Middle frontal gyrus (tissue), 1 donor: ENCODE results near the gene C19orf81.
A peak's percentile ranks its signal among the peaks of the same experiment; 100 is the strongest.

ENCODE experiments used
- DNase-seq: peaks from one replicate; pipeline ENCODE4 v3.0.0-alpha.2; 2015; ENCODE audit warnings: low spot score; ENCODE audit errors: extremely low spot score

C19orf81 gene

DNA sequence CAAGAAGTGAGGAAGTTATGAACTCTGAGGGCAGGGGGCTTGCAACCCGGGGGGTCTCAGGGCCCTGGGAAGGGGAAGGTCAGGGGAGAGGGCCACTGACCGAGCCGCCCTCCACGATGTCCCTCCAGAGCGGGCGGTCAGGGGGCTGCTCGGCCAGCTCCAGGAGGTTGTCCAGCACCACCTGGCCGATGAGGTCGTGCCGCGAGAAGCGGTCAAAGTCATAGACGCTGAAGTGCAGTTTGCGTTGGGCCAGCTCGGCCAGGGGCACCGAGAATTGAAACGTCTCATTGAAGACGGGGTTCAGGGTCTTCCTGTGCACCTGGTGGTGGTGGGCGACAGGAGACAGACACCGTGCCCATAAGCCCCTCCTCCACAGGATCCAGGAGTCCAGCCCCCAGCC lies 20.1 kb upstream of the C19orf81 start:
- DNase-seq: no peak

DNA sequence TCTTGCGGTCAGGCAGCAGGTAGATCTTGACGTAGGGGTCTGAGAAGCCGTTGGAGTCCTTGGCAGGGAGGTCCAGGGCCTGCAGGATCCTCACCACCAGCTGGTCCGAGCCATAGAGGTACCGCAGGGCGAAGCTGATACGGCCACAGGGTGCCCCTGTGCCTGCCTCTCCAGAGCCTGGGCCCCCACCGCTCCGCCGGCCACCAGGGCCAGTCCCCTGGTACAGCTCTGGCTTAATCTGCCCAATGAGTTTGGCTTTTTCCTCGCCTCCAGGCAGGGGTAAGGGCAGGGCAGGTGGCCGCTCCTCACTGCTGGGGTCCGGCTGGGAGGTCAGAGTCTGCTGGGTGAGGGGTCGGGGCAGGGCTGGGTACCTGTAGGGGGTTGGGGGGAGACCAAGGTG lies 19.4 kb upstream of the C19orf81 start:
- DNase-seq: no peak

DNA sequence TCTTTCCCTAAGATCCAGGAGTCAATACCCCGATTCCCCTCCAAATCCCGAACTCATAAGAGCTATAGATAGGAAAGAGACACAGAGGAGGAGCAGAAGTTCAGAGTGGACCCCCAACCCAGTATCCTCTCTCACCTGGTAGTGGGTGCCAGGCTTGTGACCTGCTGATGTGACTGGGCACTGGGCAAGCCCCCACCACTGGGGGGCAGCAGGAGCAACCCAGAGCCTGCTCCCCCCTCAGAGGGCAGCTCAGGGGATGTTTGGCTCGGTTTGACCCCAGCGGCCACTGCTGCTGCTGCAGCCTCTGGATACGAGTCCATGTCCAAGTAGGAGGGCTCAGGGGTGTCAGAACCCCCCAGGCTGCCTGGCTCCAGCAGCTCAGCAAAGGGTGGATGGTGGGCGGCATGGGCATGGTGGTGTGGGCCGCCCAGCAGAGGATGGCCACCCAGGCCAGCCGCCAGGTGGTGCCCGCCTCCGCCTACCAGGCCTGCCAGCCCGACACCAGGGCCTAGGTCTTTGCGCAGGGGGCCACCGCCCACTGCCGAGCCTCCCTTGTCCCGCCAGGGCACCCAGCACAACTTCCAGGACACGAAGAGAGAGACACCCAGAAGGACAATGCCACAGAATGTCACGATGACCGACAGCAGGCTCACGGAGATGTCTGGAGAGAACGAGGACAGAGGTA lies 17.0 kb upstream of the C19orf81 start:
- no peak for DNase-seq

DNA sequence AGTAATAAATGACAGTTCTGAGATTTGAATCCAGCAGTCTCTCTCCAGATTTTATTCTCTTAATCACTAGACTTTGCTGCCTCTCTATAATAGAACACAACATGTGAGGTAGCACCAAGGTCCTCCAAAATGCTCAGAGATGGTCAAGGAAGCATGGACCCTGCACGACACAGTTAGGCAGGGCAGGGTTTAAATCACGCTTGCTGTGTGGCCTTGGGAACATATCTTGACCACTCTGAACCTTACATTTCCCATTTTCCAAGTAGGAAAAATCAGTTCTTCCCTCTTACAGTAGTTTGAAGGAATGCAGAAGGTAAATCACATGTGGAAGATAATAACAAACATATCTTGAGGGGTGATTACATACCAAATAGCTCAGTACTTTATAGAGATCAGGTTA lies 15.9 kb upstream of the C19orf81 start:
- DNase-seq: no peak

DNA sequence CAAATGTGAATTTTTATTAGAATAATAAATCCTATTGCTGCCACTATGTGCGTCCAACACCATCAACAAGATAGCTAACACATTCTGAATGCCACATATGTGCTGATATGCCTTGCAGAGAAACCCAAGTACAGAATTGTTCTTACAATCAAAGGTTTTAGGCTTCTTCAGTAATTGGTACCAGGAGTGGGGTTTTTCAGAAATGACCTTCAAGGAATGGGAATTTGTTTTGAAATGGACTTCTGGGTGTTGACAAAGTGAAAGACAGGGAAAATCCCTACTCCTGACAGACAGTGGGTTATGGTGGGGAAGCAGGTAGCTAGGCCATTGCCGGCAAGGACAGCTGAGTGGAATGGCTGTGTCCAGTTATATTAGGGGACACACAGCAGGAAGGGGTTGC lies 15.3 kb upstream of the C19orf81 start:
- DNase-seq: no peak

DNA sequence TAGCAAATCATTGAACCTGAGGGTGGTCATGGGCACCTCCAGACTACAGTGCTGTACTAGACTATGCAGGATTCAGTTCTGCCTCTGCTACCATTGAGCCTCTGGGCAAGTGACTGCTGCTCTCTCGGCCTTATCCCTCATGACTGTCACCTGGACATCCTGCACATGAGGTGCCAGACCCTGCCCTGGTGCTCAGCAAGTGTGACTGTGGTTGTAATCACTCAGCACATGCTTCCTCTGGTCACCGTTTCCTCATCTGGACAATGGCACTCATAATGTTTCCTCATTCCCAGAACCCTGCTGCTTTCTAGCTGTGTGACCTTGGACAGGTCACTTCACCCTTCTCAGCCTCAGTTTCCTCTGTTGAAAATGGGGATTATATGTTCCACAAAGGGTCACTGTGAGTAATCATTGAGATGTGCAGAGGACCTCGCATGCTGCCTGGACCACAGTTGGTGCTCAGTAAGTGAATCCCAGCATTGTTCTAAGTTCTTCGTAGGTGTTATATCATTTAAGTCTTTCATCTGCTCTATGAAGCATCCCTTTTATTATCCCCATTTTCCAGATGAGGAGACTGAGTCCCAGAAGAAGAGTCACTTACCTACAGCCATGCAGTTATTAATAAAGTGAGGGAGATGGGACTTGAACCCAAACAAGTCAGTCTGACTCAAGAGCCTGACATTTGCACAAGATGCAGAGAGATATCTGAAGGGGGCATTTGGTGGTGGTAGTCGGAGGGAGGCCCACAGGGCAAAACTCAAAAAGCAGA lies 12.7 kb upstream of the C19orf81 start:
- no peak for DNase-seq

DNA sequence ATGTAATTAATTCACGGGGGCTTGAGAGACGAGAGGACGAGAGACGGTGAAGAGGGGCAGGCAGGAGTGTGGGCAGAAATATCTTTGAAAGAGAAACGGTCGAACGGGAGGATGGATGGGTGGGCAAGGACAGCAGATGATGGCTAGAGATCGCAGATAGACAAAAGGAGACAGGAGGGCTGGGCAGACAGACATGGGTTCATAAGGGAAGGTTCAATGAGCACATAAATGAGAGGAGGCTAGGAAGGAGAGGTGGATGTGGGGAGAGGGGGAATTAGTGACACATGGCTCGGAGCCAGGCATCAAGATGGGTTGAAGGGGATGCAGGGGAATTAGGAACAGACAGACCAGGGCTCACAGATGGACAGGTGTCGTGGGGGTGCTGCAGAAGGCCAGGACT lies 10.6 kb upstream of the C19orf81 start:
- DNase-seq: no peak

DNA sequence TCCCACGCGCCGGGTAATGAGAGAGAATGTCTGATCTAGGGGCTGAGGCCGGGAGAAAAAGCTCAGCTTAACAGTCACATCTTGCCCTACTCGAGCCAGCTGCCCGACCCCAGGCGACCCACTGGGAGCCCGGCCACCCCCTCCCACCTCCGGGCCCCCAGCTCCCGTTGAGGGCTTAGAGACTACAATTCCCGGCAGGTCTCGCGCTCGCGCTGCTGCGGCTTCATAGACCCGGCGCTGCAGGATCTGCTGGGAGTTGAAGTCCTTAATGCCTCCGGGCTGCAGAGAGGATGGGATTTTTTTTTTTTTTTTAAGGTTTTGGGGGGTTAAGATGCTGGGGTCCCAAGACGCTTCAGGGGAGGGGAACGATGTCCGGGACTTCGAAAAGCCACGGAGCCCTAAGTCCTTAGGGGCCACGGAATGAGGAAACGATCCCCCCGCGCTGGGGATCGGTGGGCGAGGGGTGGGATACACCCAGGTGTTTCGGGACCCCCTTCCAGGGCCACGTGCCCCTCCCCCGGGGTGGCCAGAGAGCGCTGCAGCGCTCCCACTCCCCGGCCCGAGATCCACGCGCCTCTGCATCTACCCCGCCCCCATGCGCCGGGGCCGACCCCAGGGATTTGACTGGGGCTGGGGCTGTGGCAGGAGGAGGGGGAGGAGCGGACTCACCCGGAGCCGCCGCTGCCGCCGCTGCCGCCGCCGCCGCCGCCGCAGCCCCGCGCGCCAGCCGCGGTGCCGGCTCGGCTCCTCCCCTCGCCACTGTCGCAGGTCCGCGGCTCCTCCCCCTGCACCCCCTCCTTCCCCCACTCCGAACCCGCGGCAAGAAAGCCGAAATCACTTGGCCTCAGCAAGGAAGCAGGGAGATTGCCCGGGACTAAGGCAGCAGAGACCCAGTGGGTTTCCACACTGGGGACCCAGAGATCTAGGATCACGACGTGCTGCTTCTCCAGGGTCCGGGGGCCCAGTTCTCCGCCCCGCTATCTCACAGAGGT lies 9.8 kb upstream of the C19orf81 start, which contains the start of gene SYT3:
Gene SYT3, minus strand, starts transcription at position 761 of the 992 bp plus-strand sequence. CDS start 2,470 bp downstream, outside the sequence.
- peak; percentile 60 for DNase-seq

DNA sequence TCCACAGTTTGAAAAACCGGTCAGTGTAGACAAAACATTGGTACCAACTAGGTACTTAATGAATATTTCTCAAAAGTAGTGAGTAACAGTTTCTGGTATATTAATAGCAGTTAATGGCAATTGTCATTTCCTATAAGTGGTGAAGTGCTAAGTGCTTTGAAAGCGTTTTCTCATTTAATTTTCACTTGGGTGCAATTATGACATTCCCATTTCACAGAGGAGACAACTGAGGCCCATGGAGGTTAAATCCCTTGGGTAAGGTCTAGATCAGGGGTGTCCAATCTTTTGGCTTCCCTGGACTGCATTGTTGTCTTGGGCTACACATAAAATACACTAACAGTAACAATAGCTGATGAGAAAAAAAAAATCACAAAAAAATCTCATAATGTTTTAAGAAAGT lies 8.9 kb upstream of the C19orf81 start:
- DNase-seq: no peak

DNA sequence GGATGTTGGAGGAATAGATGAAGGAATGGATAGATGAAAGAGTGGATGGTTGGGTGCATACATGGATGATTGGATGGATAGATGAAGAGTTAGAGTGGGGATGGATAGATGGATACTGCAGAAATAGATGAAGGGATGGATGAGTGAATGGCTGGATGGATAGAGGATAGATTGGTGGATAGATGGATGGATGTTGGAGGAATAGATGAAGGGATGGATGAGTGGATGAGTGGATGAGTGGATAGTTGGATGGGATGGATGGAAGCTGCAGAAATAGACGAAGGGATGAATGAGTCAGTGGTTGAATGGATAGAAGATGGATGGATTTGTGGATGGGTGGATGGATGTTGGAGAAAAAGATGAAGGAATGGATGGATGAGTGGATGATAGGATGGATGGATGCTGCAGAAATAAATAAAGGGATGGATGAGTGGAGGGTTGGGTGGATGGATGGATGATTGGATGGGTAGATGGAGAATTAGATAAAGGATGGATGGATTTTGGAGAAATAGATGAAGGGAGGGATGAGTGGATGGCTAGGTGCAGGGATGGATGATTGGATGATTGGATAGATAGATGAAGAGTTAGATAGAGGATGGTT lies 4.8 kb upstream of the C19orf81 start:
- no peak for DNase-seq

DNA sequence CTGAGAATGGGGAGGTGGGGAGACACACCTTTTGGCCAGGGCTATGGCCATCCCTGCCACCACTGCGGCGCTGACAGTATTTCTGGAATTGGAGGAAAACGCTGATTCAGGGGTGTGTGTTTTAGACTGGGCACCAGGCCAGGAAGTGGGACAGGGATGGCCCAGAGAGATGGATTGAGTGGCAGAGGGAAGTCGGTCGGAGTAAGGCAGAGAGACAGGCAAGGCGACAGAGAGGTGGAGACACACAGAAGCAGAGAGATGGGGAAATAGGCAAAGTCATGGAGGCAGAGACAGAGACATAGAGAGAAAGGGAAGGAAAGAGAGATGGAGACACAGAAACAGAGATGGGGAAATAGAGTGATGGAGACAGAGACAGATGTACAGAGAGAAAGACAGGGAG lies 4.1 kb upstream of the C19orf81 start:
- no peak for DNase-seq

DNA sequence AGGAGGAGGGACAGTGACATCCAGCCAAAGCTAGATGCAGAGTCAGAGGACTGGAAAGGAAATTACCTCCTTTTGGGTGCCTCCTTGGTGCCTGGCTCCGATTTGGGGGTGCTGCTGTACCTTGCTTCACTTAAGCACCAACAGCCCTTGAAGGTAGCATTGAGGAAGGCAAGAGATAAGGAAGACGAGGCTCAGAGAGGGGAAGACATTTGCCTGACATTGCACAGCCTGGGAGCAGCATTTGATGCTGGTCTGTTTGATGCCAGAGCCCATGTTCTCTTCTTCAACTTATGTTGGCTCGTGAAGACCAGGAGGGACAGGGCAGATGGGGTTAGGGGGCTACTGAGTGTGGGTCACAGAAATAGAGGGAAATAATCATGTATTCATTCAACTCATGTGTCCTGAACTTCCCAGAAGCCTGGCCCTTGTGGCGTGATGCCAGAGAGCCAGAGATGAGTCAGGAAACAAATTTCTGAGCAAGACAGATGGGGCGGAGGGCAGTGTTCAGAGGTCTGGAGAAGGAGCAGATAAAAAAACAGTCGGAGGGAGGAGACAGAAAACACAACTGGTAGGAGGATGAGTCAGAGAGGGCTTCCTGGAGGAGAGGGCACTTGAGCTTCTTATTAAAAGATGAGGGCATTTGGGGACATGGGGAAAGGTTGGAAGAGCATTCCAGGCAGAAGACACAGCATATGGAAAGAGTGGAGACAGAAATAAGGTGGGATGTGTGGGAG lies 3.0 kb upstream of the C19orf81 start:
- no peak for DNase-seq

DNA sequence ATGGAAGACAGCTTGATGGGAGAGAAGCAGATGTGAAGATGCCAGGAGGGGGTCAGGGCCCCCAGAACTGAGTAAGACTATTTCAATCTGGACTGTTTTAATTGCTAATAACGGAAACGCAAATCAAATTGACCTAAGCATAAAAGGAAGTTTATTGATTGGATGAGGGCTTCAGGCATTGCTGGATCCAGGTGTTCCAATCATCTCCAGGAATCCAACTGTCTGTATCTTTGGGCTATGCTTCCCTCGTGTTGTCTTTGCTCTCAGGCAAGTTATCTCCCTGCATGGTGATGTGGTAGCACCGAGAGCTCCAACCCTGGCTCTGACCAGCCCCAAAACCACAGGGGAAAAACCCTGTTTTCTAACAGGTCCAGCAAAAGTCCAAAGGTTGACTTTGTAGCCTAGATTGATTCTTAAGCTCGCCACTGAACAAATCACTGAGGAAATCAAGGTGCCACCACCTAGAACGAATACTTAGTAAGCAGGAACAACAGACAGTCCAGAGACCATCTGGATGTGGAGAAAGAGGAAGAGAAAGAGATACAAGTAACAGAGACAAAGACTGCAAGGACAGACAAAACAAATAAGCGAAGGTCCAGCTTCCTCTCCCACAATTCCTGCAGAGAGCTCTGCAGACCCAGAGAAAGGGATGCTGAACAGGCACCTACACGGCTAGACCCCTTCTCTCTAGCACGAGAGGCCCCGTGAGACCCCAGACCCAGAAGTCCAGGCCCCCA lies 1.2 kb upstream of the C19orf81 start:
- DNase-seq: no peak

DNA sequence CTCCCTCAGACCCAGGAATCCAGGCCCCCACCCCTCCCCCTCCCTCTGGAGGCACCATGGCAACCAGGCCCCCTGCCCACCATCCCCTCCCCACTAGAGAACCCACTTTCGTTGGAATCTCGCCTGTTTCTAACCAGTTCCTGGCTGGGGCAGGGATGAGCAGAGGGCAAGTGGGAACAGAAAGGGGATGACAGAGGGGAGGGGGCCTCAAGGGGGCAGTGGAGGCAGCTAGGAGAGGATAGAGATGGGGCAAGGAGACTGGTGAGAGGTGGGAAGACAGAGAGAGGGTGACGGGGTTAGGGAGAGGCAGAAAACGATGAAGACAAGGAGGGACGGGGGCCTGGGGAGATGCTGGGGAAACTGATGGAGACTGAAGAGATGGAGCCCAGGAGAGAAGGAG lies 586 bp upstream of the C19orf81 start:
- DNase-seq: no peak

DNA sequence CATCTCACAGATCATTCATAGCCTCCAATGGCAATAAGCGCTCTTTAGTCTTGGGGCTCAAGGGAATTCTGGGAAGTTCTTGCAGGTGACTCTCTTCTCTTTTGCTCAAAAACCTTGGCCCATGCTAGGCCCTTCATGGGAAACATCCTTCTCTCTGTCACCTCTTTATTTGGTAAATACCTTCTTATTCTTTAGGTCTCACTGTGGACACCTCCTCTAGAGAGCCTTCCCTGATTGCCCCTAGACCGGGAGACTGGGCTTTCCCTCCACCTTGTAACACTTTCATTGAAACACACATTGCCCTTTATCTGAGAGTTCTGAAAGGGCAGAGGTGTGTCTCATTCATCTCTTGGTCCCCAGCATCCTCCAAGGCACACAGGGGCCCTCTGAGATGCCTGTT lies 1.9 kb downstream of the C19orf81 start:
- no peak for DNase-seq

DNA sequence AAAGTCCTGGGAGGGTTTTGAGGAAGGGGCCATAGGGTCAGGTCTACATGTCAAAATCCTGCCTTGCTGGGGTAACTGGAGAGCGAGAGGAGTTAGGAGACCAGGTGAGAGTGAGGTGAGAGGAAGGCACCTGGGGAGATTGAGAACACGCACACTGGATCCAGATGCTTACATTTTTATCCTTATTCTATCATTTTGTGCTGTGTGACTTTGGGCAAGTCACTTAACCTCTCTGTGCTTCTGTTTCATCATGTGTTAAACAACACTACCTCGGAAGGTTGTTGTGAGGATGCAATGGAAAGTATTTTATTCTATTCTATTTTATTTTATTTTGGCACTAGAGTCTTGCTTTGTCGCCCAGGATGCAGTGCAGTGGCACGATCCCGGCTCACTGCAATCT lies 3.5 kb downstream of the C19orf81 start:
- DNase-seq: no peak

DNA sequence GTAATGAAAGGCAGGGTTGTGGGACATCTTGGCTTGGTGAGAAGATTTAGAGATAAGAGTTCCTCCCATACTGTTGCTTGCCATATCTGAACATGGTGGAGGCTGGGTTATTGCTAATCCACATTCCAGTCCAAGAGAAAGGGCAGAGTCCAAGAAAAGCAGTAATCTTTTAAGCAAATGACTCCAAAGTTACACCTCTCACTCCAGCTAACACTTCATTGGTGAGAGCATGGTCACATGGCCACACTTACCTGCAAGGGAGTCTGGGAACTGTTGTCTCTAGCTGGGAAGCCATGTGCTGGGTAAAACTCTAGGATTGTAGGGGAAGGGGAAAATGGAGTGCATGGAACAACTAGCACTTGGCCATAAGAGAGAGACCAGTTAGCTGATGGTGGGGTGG lies 5.6 kb downstream of the C19orf81 start:
- no peak for DNase-seq

DNA sequence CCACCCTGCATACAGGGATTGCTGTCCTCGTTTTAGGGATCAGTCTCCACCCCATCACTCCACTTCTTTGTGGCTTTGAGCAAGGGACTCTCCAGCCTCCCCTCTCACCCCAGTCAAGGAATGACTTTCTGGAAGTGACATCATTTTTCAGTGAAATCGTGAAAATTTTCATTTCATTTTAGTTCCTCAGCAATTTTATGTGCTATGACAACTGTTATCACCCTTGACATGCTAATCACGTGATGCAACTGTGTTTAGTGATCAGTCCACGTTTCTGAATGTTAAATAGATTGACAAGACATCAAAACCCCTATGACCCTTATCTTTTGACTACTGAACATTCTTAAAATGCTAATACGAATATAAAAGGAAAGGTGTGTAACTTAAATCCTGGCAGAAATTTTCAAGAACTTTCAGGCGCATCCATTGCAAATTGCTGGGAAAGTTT lies 8.0 kb downstream of the C19orf81 start:
- no peak for DNase-seq

DNA sequence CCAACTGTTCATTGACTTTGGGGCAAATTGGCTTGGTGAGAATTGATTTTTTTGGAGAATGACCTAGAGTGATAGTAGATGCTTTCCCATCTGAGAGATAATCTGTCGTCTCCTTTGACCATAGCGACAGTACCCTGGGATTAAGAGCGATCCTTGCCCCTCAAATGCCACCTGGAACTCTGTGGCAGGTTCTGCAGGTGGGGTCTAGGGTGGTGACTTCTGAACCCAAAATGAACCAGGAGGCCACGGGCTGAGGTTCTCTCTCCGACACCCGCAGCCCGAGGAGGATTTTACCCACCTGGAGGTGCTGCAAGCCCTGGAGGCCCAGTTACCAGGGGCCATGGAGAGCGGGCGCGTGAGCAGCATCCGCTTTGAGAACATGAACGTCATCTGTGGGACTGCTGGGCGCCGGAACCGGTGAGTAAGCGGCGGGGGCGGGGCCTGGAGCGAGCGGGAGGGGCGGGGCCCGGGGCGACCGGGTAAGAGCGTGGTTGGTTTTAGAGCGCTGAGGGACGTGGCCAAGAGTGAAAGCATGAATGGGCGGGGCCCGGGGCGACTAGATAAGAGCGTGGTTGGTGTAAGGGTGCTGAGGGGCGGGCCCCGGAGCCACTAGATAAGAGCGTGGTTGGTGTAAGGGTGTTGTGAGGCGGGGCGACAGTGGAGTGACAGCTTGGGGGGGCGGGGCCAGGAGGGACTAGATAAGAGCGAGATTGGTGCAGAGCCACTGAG lies 8.6 kb downstream of the C19orf81 start:
- DNase-seq: peak; percentile 96
